Keratinocyte (primary cell): ENCODE data around the gene RRBP1. TPM values are rescaled to one million over a fixed set of nuclear protein-coding genes. Genes with fewer than 3 reads are reported as not detected.

Source experiments
- DNase-seq: peaks from one replicate; pipeline ENCODE4 v3.0.0-alpha.2; 2011; ENCODE audit warnings: low read depth, missing footprints, low spot score
- FAIRE-seq: peaks from 2 replicates; lab custom pipeline; 2011; peaks lifted over from hg19 to GRCh38; lab: Jason Lieb, UNC
- H2AFZ ChIP-seq: 2 replicates; pipeline ENCODE4 v1.6.0; 2012; ENCODE audit warnings: low read length, control low read depth, inconsistent platforms; ENCODE audit not compliant: control insufficient read depth
- H3K27ac ChIP-seq: 2 replicates; pipeline ENCODE4 v1.5.1; 2011; ENCODE audit warnings: low read length; ENCODE audit not compliant: control insufficient read depth, insufficient read depth
- H3K27me3 ChIP-seq: 3 replicates; pipeline ENCODE4 v1.6.0; 2011; ENCODE audit warnings: low read length; ENCODE audit not compliant: control insufficient read depth, insufficient read depth; ENCODE audit errors: extremely low read depth
- H3K36me3 ChIP-seq, 2 experiments: 2 replicates in 1 of 2; 3 replicates in 1 of 2; pipeline ENCODE4 v1.5.1; 2011; ENCODE audit warnings: low read length in 2 of 2, mild to moderate bottlenecking in 1 of 2; ENCODE audit not compliant: control insufficient read depth in 2 of 2, insufficient read depth in 2 of 2; ENCODE audit errors: extremely low read depth in 1 of 2
- H3K4me1 ChIP-seq: 3 replicates; pipeline ENCODE4 v1.5.1; 2011; ENCODE audit warnings: low read length; ENCODE audit not compliant: control insufficient read depth, insufficient read depth; ENCODE audit errors: extremely low read depth
- H3K4me2 ChIP-seq: 3 replicates; pipeline ENCODE4 v1.6.0; 2011; ENCODE audit warnings: low read depth, low read length; ENCODE audit not compliant: control insufficient read depth, insufficient read depth; ENCODE audit errors: extremely low read depth
- H3K4me3 ChIP-seq, 3 experiments: fragments of 200-600 bp in 1 of 3; sonication (generic) in 1 of 3; 2 replicates in 2 of 3; 3 replicates in 1 of 3; pipeline ENCODE4 v1.5.1; 2011 to 2016; ENCODE audit warnings: low read length in 3 of 3, mild to moderate bottlenecking in 3 of 3, control low read depth in 2 of 3, inconsistent platforms in 1 of 3, low read depth in 1 of 3, mixed read lengths in 1 of 3, mixed run types in 1 of 3, moderate library complexity in 1 of 3; ENCODE audit not compliant: control insufficient read depth in 2 of 3, insufficient read depth in 2 of 3; ENCODE audit errors: extremely low read depth in 1 of 3
- H3K79me2 ChIP-seq: 2 replicates; pipeline ENCODE4 v1.6.0; 2012; ENCODE audit warnings: low read length; ENCODE audit not compliant: control insufficient read depth, insufficient read depth
- H3K9ac ChIP-seq: 3 replicates; pipeline ENCODE4 v1.6.0; 2011; ENCODE audit warnings: low read length; ENCODE audit not compliant: control insufficient read depth, insufficient read depth; ENCODE audit errors: extremely low read depth
- H3K9me1 ChIP-seq: 3 replicates; pipeline ENCODE4 v1.6.0; 2011; ENCODE audit warnings: low read length; ENCODE audit not compliant: control insufficient read depth, insufficient read depth; ENCODE audit errors: extremely low read depth
- H3K9me3 ChIP-seq: 2 replicates; pipeline ENCODE4 v1.5.1; 2012; ENCODE audit warnings: low read depth, low read length; ENCODE audit not compliant: control insufficient read depth
- H4K20me1 ChIP-seq: 3 replicates; pipeline ENCODE4 v1.6.0; 2011; ENCODE audit warnings: low read length; ENCODE audit not compliant: control insufficient read depth, insufficient read depth; ENCODE audit errors: extremely low read depth
- EZH2 ChIP-seq: IDR thresholded peaks from one replicate; pipeline ENCODE4 v1.6.1; 2012; ENCODE audit warnings: inconsistent platforms, mild to moderate bottlenecking, low read length, moderate library complexity
- dilution Hi-C: fragments of 300-500 bp; cut with MboI; formaldehyde crosslinking; loops from one replicate; pipeline ENCODE4 v1.7.0; 2020; ENCODE audit warnings: low sequenced_read_pairs; ENCODE audit not compliant: extremely low pct_ligation_motif_present
- polyA plus RNA-seq, 5 experiments: library from polyadenylated mRNA; depleted of rRNA in 3 of 5; stranded (reverse) in 3 of 5; stranded (forward) in 1 of 5; unstranded in 1 of 5; fragments of >200 nt; gene quantifications; 1 replicate in 1 of 5; 2 replicates in 3 of 5; 3 replicates in 1 of 5; pipeline versions ENCODE4 v1.2.1 to v1.2.3, GENCODE V29; 2011 to 2012; ENCODE audit warnings: missing spikeins in 2 of 5, low read depth in 1 of 5, low replicate concordance in 1 of 5
- TF ChIP-seq, protein P1 (sequence below), 3 experiments: IDR thresholded peaks in 1 of 3; conservative IDR thresholded peaks in 1 of 3; optimal IDR thresholded peaks in 1 of 3; 2 replicates in 2 of 3; 3 replicates in 1 of 3; pipeline versions ENCODE3 to v1.5.1; 2011; ENCODE audit warnings: low read length in 3 of 3, mild to moderate bottlenecking in 3 of 3, moderate library complexity in 2 of 3, control low read depth in 1 of 3, inconsistent platforms in 1 of 3; ENCODE audit not compliant: insufficient read depth in 2 of 3; ENCODE audit errors: extremely low read depth in 1 of 3

Gene RRBP1
- polyA plus RNA-seq, 1 donor (not counting 4 experiments of a cell fraction or from before 2014, with no cell fraction given): 43.9 TPM

DNA sequence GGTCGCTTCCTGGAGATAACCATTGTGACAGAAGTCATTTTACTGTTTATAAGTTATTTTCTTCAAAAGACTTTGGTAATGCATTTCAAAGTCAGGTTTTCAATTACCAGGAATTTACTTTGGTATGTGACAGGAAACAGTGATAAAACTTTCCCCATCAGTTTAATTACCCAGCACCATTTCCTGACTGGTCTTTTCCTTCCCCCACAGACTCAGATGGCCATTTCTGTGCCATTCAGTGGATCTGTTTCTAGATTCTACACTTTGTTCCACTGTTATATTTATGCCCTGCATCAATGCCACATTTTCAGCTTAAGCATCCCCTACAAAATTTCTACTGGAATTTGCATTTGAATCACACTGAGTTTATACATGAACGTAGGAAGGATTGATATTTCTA lies 16.3 kb downstream of the RRBP1 start:
- no peak overlapping the region for H3K27ac ChIP-seq
- no peak for TF ChIP-seq EZH2
- TF ChIP-seq, protein P1, sequence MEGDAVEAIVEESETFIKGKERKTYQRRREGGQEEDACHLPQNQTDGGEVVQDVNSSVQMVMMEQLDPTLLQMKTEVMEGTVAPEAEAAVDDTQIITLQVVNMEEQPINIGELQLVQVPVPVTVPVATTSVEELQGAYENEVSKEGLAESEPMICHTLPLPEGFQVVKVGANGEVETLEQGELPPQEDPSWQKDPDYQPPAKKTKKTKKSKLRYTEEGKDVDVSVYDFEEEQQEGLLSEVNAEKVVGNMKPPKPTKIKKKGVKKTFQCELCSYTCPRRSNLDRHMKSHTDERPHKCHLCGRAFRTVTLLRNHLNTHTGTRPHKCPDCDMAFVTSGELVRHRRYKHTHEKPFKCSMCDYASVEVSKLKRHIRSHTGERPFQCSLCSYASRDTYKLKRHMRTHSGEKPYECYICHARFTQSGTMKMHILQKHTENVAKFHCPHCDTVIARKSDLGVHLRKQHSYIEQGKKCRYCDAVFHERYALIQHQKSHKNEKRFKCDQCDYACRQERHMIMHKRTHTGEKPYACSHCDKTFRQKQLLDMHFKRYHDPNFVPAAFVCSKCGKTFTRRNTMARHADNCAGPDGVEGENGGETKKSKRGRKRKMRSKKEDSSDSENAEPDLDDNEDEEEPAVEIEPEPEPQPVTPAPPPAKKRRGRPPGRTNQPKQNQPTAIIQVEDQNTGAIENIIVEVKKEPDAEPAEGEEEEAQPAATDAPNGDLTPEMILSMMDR (optimal IDR thresholded peaks at IDR 0.05 in 1 of 3, IDR thresholded peaks at IDR 0.05 in 1 of 3, conservative IDR thresholded peaks at IDR 0.05 in 1 of 3; ENCODE audit: extremely low read depth in 1 of 3, insufficient read depth in 2 of 3, low read length in 3 of 3): no peak
- no peaks in the 10 kb centered on the region for H3K9me3 ChIP-seq
- peaks cover 3 to 13% of the 10 kb centered on the region in 2 experiments for H3K36me3 ChIP-seq
- H3K9ac ChIP-seq: no peak overlapping the region
- no peaks in the 10 kb centered on the region for H3K27me3 ChIP-seq
- no peak for DNase-seq
- no peaks in the 10 kb centered on the region for H3K4me1 ChIP-seq
- H3K79me2 ChIP-seq: peaks cover 83% of the 10 kb centered on the region
- peaks cover 5% of the 10 kb centered on the region for H4K20me1 ChIP-seq
- dilution Hi-C loops: no loop called here
- no peak overlapping the region for H2AFZ ChIP-seq
- FAIRE-seq: no peak
- H3K9me1 ChIP-seq: no peaks in the 10 kb centered on the region
- H3K4me2 ChIP-seq: no peak overlapping the region
- H3K4me3 ChIP-seq: no peak overlapping the region

DNA sequence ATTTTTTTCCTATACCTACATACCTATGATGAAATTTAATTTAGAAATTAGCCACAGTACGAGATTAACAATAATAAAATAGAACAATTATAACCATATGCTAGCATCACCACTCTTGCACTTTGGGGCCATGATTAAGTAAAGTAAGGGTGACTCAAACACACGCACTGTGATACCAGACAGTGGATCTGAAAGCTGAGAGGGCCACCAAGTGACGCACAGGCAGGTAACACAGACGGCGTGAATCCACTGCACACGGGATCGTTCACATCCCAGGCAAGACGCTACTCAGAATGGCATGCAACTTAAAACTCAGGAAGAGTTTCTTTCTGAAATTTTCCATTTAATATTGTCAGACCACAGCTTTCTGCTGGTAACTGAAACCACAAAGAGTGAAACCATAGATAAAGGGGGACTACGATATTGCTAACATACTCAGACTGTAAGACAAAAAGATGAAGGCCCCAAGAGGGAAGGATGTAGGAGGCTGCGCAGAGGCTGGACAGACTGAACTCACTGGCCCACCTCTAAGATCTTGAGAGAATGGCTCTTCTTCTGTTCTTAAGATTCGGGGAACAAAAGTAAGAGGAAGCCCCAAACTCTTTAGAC lies 17.9 kb downstream of the RRBP1 start:
- Histone ChIP-seq H3K9me1 (no peaks in the 10 kb centered on the region), H3K4me2 (no peak overlapping the region), H3K36me3 (peaks cover 7 to 17% of the 10 kb centered on the region in 2 experiments), H3K9ac (no peak overlapping the region), H4K20me1 (peaks cover 3% of the 10 kb centered on the region), H2AFZ (no peak overlapping the region), H3K27me3 (no peaks in the 10 kb centered on the region), H3K4me1 (no peaks in the 10 kb centered on the region), H3K4me3 (no peak overlapping the region), H3K27ac (no peak overlapping the region), H3K9me3 (no peaks in the 10 kb centered on the region), H3K79me2 (peaks cover 77% of the 10 kb centered on the region)
- dilution Hi-C loops: no loop called here
- DNase-seq (no peak), FAIRE-seq (no peak)
- TF ChIP-seq, protein P1 (optimal IDR thresholded peaks at IDR 0.05 in 1 of 3, IDR thresholded peaks at IDR 0.05 in 1 of 3, conservative IDR thresholded peaks at IDR 0.05 in 1 of 3; ENCODE audit: extremely low read depth in 1 of 3, insufficient read depth in 2 of 3, low read length in 3 of 3): no peak
- no peak for TF ChIP-seq EZH2
